Stimulated activated CD8-positive, alpha-beta memory T cell treated with anti-CD3 and anti-CD28 coated beads, Interleukin-7, amount 100 ng/mL, for 48 hours (primary cell): ENCODE measurements around the gene SEM1.
"Not testable (repeated sequence)": the region's sequence is repeated elsewhere in the genome, so short reads cannot be mapped to it uniquely, and the experiment has no call there.

Experiments used
- DNase-seq, 2 donors: peaks; one replicate each; pipeline ENCODE4 v3.0.0-alpha.2; 2020; ENCODE audit warnings: low read depth in 1 of 2; ENCODE audit errors: extremely low read depth in 1 of 2

SEM1 gene

GRCh38 chr7:96707901-96708774 is 1.5 kb downstream of the SEM1 start:
- DNase-seq, result no peak

- DNase-seq, result no peak
These were observed 8.4 kb downstream of the SEM1 start for GRCh38 chr7:96701258-96701657.

- no peak for DNase-seq
These were observed 9.1 kb downstream of the SEM1 start for GRCh38 chr7:96700516-96700915.

GRCh38 chr7:96699219-96699871 is 10.3 kb downstream of the SEM1 start:
- DNase-seq, result no peak

GRCh38 chr7:96698449-96698848 is 11.2 kb downstream of the SEM1 start:
- DNase-seq, result not testable (repeated sequence)

GRCh38 chr7:96697822-96698221 is 11.8 kb downstream of the SEM1 start:
- DNase-seq, result no peak

- no peak for DNase-seq
These were observed 14.1 kb downstream of the SEM1 start for GRCh38 chr7:96695581-96695980.

GRCh38 chr7:96694082-96694481 is 15.6 kb downstream of the SEM1 start:
- no peak for DNase-seq

GRCh38 chr7:96691702-96692101 is 17.9 kb downstream of the SEM1 start:
- no peak for DNase-seq

- DNase-seq, result no peak
These were observed 20.2 kb downstream of the SEM1 start for GRCh38 chr7:96689414-96689813.

- no peak for DNase-seq
These were observed 23.3 kb downstream of the SEM1 start for GRCh38 chr7:96686305-96686704.

GRCh38 chr7:96685755-96686154 is 23.9 kb downstream of the SEM1 start:
- no peak for DNase-seq

GRCh38 chr7:96685353-96685752 is 24.3 kb downstream of the SEM1 start:
- DNase-seq, result no peak

- DNase-seq, result no peak
These were observed 29.8 kb downstream of the SEM1 start for GRCh38 chr7:96679886-96680285.

GRCh38 chr7:96676919-96677318 is 32.7 kb downstream of the SEM1 start:
- no peak for DNase-seq

- DNase-seq, result no peak
These were observed 34.1 kb downstream of the SEM1 start for GRCh38 chr7:96675548-96675947.

GRCh38 chr7:96674565-96674964 is 35.1 kb downstream of the SEM1 start:
- DNase-seq, result no peak

- no peak for DNase-seq
These were observed 37.8 kb downstream of the SEM1 start for GRCh38 chr7:96671854-96672253.

GRCh38 chr7:96670338-96671289 is 39.0 kb downstream of the SEM1 start:
- no peak for DNase-seq

- no peak for DNase-seq
These were observed 39.8 kb downstream of the SEM1 start for GRCh38 chr7:96669812-96670211.

- no peak for DNase-seq
These were observed 42.6 kb downstream of the SEM1 start for GRCh38 chr7:96667026-96667425.
